ENCODE measurements around the gene CNTFR.

CNTFR gene

DNA sequence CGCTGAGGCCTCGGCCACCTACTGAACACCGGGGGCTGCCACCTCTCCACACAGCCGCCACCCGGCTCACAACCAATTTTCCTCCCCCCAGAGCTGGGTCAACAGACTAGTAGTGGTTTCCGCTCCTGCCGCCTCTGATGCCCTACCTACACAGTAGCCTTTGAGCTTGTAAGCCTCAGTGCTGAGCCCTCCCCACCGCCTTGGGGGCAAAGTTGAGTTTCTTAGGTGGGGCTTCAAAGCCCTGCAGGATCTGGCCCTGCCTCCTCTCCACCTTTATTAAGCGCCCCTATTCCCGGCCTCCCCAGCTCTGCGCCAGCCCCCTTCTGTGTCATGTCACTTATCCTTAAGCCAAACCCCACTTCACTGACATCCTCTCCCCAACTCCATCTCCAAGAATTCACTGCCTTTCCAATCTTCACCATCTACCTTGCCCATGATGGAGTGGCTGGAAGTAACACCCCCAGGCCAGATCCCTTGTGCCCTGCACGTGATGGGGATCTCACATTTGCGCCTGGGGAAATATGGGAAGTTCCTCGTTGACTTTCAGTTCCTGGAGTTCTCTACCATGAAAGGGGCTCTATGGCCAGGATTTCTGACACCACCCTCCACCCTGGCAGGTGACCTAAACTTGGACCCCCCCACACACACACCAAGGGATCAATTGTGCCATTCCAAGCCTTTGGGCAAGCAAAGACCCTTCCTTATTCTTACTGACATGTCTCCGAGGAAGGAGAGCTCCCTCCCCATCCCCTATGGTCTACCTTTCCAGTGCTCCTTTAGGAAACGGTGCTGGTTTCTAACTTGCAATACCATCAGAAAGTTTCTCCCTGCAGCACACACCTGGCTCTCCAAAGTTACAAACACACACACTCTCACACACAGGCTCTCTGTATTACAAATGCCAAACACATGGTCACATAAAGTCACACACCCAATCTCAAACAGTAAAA, 2.7 kb upstream of the CNTFR start:
- TF ChIP-seq, protein P1, sequence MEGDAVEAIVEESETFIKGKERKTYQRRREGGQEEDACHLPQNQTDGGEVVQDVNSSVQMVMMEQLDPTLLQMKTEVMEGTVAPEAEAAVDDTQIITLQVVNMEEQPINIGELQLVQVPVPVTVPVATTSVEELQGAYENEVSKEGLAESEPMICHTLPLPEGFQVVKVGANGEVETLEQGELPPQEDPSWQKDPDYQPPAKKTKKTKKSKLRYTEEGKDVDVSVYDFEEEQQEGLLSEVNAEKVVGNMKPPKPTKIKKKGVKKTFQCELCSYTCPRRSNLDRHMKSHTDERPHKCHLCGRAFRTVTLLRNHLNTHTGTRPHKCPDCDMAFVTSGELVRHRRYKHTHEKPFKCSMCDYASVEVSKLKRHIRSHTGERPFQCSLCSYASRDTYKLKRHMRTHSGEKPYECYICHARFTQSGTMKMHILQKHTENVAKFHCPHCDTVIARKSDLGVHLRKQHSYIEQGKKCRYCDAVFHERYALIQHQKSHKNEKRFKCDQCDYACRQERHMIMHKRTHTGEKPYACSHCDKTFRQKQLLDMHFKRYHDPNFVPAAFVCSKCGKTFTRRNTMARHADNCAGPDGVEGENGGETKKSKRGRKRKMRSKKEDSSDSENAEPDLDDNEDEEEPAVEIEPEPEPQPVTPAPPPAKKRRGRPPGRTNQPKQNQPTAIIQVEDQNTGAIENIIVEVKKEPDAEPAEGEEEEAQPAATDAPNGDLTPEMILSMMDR (IDR thresholded peaks at IDR 0.05; ENCODE audit: insufficient read depth, low read depth, low read length, missing control alignments), result no peak
- no peak overlapping the region for H3K4me3 ChIP-seq (ENCODE audit: low read depth, low read length)
- no peak for DNase-seq (ENCODE audit: low read depth)

DNA sequence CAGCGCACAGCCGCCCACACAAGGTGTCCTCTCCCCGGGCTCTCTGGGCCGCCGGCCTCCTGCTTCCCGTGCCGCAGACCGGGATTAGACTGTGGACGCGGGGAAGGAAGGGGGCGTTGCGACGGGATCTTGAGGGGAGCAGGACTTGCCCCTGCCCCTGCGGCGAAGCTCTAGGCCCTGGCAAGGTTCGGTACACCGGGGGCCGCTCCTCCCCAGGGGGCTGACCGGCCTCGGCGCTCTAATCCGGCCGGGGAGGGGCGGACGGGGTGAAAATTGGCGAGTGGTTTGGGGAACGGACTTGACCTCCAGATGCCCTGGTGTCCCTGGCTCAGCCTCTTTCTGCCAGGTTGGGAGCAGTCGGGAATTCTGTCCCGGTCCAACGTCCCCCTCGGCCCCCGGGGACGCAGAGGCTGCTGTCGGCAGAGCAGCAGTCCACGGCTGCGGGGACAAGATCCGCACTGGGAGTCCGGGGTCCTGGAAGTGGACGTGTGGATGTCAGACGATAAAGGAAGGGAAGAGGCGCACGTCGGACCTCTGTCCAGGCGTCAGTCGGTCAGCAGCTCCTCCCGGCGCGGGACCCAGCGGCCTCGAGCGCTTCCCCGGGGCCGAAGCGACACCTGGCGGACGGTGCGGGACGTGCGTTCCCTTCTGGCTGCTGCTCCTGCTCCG, 1.9 kb upstream of the CNTFR start:
- peak; percentile 75 for DNase-seq (ENCODE audit: low read depth)
- TF ChIP-seq, protein P1 (IDR thresholded peaks at IDR 0.05; ENCODE audit: insufficient read depth, low read depth, low read length, missing control alignments), result peak; percentile 94
- no peak overlapping the region for H3K4me3 ChIP-seq (ENCODE audit: low read depth, low read length)

DNA sequence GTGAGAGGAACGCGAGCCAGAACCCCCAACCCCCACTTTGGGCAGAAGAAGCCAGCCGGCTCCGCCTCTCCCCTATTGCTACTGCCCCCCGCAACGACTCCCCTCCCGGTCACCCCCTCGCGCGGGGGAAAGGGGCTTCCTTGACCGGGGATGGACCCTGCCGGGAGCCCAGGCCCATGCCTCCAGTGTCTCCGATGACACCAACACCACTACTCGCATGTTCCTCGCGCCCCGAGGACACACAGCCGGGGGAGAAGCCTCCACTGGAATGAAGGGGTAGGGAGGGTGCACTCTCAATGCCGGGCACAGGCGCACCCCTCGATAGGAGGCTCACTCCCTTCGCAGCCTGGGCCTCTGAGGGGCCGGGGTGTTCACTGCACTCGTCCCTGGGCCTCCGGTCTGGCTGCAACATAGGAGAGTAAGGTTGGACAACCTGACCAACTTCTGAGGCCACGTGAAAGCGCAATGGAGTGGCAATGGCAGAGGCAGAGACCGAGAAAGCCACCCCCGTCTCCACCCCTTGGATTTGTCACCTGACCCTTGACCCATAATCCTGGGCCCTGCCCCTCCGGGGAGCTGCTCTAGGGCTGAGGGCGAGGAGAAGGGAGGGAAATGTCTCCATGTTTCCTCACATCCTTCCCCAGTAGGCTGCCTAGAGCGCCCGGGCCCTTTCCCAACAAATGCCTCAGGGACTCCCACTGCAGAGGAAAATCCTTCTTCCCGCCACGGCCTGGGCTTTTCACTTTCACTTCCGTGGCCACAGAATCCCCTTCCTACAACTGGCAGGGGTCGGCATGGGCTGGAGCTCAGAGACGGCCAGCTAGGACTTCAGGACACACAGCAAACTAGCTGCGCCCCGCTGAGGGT, 1.1 kb upstream of the CNTFR start:
- H3K4me3 ChIP-seq (ENCODE audit: low read depth, low read length), result no peak overlapping the region
- TF ChIP-seq, protein P1 (IDR thresholded peaks at IDR 0.05; ENCODE audit: insufficient read depth, low read depth, low read length, missing control alignments), result no peak
- DNase-seq (ENCODE audit: low read depth), result no peak

DNA sequence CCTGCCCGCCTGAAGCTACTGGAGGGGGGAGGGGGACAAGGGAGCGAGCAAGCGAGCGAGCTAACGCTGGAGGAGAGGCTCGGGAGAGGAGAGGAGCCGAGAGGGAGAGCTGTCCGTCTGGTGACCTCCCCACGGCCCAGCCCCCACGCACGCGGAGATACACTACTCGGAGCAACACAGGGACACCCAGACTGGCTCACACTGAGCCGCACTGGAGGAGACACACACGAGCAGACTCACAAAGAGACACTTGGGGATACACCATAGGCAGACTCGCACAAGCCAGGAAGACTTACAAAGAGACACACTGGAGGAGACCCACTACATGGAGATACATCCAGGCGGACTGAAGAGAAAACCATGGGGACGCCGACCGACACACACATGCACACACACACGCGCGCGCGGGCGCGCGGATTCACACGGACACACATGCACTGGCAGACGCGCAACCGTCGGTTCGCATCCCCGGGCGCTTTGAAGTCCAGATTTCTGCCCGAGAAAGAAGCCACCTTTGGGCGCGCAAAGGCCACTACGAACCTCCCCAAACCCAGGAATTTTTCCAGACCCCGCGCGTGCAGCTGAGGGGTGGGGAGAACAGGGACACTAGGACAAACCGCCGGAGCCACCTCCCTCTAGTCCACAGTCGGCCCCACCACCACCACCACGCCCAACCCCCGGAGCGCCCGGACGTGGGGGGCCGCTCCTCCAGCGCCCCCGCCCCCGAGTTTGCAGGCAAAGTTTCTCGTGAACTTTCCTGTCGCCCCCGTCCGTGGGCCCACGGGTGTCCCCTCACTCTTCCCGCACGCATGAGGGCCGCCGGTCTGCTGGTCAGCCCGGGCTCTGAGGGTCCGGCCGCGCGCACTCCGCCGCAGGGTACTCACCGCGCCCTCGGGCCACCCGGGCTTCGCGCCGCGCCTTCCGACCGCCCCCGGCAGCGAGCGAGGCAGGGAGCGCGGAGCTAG, 571 bp downstream of the CNTFR start:
- TF ChIP-seq, protein P1 (IDR thresholded peaks at IDR 0.05; ENCODE audit: insufficient read depth, low read depth, low read length, missing control alignments), result no peak
- DNase-seq (ENCODE audit: low read depth), result no peak
- H3K4me3 ChIP-seq (ENCODE audit: low read depth, low read length), result no peak overlapping the region

DNA sequence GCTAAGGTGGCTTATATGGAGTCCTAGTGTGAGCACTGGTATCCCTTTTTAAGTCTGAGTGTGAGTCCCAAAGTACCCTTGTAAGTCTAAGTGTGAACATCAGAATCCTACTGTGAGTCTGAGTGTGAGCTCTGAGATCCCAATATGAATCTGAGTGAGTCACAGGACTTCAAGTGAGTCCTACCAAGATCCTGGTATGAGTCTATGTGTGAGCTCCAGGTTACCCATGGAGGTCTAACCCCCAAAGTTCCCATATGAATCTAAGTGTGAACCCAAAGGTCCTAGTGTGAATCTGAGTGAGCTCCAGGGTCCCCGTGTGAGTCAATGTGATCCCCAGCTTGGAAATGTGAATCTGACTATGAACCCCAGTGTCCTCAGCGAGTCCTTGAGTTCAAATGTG, 2.3 kb downstream of the CNTFR start:
- H3K4me3 ChIP-seq (ENCODE audit: low read depth, low read length), result no peak overlapping the region
- DNase-seq (ENCODE audit: low read depth), result no peak
- TF ChIP-seq, protein P1 (IDR thresholded peaks at IDR 0.05; ENCODE audit: insufficient read depth, low read depth, low read length, missing control alignments), result no peak
